ENCODE data around the gene MICALL2.

The MICALL2 gene

DNA sequence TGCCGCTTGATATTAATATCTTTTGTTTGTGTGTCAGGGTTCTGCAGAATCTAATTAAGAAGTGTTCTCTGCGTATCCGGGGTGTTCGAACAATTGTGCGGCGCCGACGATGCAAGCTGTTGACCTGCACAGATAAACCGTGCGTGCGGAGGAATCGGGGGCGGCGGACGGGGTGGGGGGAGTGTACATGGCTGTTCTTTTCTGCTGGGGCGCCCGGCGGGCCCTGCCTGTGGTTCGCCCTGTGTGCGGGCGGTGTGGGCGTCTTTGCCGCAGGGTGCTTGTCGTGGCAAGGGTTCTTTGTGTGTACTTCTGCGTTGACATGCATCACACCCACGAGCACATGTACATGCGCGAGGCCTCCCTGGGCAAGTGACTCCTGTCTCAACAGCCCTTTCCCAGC, 47.9 kb downstream of the MICALL2 start:
- no peak for DNase-seq

- DNase-seq = no peak
Observed at GRCh38 chr7:1410992-1411391, 48.3 kb downstream of the MICALL2 start.

DNA sequence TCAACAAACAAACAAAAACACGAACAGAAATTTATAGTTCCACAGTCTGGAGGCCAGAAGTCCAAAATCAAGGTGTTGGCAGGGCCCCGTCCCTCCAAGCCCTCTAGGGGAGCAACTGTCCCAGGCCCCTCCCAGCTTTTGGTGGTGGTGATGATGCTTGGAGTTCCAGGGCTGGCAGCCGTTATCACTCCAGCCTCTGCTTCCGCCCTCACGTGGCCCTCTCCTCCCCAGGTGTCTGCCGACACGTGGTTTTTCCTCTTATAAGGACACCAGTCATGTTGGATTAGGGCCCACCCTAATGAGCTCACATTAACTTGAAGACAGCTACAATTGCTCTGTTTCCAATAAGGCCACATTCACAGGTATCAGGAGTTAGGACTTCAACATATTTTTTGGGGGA, 49.7 kb downstream of the MICALL2 start:
- DNase-seq = no peak

GRCh38 chr7:1408466-1408865, 50.8 kb downstream of the MICALL2 start:
- DNase-seq = no peak

DNA sequence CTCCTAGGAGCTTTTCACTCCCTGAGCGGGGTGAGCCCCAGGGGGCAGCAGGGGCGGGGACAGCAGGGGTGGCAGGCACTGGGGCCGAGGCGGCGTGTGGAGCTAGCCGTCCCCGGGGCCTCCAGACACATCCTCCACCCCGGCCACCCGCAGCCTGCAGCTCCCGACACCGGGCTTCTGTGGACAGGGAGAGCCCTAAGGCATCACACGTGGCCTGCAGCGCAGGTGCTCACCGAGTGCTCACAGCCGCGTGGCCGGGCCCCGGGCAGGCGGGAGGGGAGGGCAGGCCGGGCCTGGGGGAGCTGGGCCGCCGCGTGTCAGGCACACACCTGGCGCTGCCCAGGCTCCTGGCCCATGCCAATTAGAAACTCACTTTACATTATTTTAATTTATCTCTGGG, 51.4 kb downstream of the MICALL2 start:
- DNase-seq = no peak

GRCh38 chr7:1404898-1405548, 54.2 kb downstream of the MICALL2 start:
- DNase-seq = no peak

DNA sequence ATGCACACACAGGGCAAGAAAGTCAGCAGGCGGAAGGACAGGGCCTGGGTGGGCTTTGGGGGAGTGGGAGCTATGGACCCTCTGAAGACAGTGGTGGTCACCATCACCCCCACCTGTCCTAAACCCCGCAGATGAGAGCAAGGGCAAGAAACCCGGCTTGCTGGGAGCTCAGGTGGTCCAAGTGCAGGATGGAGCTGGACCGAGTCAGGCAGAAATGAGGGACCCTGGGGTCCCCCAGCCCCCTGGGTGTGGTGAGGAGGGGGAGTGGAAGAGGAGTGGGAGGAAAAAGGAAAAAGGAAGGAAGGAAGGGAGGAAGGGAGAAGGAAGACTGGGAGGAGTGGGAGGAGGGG, 54.8 kb downstream of the MICALL2 start:
- no peak for DNase-seq

DNA sequence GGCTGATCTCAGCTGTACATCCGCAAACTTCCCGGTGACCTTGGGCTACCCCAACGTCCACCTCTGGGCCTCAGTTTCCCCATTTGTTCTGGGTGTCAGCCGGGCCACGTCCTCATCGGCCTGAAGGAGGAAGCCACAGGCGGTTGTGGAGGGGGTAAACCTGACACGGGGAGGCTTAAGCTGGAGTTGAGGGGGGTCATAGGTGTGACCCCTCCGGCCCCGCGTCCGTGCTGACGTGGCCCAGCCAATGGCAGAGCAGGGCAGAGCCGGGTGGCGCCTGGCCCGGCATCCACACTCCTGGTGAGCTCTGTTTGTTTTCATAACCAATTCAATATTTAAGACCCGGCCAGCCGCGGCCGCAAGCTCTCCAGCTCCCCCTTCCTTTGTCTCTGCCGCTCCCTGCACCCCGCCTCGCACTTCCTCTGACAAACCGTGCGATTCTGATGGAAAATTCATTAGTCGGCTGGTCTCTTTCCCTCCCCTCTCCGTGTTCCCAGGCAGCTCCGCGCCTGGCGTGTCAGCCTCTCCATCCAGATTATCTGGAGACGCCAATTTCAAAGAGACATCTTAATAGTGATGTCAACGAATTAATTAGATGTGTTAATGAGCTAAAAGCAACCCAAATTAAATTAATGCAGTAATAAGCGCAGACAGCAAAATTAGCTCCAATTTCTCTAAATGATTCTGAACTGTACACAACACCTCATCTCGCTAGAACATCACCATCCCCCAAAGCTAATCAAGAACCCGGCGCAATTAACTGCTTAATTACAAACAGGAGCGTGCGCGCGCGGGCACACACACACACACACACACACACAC, 55.4 kb downstream of the MICALL2 start:
- DNase-seq = no peak

DNA sequence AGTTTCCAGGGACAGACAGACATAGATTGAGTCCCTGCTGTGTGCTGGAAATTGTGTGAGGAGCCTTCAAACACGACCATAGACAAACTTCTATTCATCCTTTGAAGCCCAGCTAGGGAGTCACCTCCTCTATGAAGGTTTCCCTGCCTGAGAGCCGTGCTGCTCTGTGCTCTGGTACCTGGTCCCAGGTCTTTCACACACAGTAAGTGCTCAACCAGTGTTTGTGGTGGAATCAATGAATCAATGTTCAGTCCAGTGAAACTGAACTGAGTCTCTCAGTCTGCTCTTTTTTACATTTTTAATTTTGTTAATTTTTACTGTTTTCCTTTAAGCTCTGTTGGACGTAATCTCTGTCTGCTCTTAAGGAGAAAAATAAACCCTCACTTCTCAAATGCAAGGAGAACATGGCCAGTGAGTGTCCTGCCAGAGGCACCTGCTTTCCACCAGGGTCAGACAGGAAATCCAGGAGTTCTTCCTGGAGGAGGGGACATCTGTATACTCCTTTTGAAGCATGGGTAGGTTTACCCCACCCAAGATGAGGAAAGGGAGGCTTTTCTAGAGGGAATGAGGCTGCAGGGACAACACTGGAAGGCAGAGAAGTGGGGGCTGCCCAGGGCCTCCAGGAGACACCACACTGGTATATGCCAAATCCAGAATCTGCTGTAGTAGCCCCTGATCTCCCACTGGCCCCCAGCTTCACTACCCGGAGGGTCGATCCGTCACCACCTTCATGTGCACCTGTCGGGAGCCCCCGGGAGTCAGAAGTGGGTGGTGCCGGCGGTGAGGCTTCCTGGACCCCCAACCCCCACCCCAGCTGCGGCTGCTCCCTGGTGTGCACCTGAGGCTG, 56.3 kb downstream of the MICALL2 start:
- no peak for DNase-seq

DNA sequence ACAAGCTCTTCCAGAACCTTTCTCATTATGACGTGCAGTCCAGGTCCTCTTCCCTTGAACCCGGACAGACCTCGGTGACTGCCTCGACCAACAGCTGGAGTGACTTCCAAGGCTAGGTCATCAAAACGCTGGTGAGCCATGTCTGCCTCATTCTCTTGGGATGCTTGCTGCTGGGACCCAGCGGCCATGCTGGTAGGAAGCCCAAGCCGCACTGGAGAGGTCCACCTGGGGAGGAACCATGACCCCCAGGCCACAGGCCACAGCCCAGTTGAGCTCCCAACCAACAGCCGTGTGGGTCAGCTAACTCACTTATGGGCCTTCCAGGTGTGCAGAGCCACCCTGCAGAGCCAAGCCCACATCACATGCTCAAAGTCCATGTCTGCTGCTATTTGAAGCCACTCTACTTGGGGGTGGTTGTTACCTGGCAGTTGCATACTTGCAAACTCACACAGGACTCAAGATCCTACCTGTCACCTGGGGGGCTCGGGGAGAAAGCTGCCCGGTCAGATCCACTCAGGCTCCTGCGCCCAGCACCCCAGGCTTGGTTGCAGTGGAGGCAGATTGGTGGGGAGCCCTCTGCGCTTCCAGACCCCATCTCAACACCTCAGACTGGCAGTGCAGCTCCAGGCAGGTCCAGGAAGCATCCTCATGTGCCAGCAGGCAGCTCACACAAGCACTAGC, 57.0 kb downstream of the MICALL2 start:
- DNase-seq = no peak

DNA sequence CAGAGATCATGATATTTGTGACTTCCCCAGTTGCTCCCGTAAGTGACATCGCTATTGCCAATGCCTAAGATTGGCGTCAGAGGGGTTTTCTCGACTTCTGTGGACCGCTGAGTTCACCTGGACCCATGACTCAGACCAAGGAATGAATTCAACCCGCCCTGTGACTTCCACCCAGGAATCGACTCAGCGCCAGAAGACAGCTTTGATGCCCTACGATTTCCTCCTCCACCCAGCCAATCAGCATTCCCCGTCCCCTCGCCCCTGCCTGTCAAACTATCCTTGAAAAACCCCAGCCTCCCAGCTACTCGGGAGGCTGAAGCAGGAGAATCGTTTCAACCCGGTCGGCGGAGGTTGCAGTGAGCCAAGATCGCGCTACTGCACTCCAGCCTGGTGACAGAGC, 58.3 kb downstream of the MICALL2 start:
- no peak for DNase-seq

DNA sequence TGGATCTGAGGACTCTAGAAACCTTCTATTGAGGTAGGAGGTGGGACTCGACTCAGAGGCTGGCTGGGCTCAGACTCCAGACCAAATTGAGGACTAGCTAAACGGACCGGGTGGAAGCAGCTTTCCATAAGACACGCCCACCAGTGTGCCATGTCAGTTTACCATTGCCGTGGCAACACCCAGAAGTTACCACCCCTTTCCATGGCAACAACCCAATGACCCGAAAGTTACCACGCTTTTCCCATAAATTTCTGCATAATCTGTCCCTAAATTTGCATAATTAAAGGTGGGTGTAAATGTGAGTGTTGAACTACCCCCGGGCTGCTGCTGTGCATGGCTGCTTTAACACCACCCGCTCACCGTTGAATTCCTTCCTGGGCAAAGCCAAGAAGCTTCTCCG, 58.9 kb downstream of the MICALL2 start:
- DNase-seq = no peak

DNA sequence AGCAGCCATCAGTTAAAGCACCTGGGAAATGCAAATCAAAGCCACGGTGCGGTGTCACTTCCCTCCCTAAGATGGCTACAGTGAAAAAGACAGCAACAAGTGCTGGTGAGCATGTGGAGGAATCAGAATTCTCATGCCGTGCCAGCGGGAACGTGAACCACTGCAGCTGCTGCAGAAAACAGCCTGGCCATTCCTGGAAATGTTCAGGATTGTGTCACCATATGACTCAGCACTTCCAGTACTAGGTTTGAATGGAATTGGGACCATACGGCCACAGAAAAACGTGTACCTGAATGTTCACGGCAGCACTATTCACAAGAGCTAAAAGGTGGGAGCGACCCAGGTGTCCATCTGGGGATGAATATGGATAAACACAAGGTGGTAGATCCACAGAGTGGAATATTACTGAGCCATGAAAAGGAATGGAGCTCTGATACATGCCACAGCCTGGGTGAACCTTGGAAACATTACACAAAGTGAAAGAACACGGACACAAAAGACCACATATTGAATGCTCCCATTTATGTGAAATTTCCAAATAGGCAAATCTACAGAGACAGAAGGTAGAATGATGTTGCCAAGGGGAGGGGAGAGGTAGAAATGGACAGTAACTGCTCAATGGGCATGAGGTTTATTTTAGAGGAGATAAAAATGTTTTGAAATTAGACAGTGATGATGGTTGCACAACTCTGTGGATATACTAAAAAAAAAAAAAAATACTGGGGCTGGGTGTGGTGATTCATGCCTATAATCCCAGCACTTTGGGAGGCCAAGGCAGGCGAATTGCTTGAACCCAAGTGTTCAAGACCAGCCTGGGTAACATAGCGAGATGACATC, 61.6 kb downstream of the MICALL2 start:
- no peak for DNase-seq

DNA sequence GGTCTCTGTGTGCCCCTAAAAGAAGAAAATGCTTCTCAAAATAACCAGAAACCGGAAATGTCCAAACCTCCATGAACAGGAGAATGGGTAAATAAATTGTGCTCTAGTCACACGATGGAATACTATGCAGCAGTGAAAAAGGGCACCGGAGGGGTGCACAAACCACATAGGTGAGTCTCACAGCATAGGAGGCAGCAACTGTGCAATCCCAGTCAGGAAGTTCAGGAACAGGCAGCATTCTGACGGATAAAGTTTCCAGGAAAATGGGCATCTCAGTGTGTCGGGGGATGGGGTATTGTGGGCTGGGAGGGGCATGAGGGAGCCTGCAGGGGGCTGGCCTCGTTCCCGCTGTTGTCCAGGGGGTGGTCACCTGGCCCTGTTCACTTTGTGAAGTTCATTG, 63.1 kb downstream of the MICALL2 start:
- no peak for DNase-seq

- DNase-seq = no peak
Observed at GRCh38 chr7:1395211-1396070, 63.8 kb downstream of the MICALL2 start.

DNA sequence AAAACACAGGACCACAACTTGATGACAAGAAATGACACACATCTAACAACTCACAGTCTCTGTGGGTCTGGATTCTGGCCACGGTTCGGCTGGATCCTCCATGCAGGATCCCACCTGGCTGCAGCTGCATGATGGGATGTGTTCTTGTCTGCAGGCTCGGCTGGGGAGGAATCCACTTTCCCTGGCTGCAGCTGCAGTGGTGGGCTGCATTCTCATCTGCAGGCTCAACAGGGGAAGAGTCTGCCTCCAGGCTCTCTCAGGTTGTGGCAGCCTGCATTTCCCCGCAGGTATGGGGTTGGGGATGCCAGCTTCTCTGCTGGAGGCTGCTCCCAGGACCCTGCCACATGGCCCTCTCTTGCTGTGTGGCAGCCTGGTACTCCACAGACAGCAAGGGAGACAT, 64.9 kb downstream of the MICALL2 start:
- no peak for DNase-seq

- no peak for DNase-seq
Observed at GRCh38 chr7:1393421-1393820, 65.8 kb downstream of the MICALL2 start.

DNA sequence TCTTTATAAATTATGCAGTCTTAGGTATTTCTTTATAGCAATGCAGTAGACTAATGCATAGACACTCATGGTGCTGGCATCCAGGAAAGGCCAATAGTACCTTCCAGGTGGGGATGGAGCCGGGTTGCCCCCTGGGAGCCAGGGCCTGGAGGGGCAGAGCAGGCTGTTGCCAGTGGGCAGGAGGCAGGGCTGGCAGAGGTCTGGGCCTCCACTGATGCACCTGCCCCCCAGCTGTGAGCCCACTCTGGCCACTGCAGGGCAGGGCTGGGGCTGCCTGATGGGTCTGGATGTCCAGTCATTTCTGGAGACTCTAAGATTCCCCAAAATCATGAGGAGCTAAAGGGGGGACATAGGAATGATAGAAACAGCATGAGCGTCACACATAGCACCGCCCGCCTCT, 66.7 kb downstream of the MICALL2 start:
- no peak for DNase-seq

- no peak for DNase-seq
Observed at GRCh38 chr7:1391449-1391848, 67.8 kb downstream of the MICALL2 start.

DNA sequence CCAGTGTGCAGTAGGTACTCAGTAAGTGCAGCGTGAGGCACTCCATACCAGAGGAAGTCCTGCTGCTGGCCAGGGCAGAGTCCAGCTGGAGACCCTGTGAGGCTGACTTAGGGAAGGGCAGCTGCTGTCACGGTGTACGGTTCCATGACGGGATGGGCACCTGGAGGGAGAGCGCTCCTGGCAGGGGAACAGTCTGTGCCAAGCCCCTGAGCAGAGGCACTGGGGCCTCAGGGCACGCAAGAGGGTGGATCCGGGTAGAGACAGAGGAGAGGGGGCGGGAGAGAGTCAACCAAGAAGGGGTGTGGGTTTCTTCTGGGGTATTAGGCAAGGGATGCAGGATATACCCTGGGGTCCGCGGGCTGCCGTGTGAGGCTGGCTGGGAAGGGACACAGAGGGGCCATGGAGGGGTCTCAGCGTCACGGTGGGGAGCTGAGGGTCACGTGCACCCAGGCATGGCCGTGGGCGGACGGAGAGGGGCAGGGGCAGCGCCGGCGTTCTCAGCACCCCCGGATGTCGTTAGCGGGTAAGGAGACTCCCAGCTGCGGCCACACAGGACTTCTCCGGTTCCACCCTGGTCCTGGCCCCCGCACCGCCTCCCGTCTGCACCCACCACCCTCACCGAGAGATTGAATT, 70.5 kb downstream of the MICALL2 start:
- DNase-seq = no peak

Measured in KG1 (cell line).